Measurements from ENCODE around the gene INPP4B.

Gene INPP4B

GRCh38 chr4:142044271-142044670 lies 801.8 kb downstream of the INPP4B start:
- DNase-seq: no peak

- no peak for DNase-seq
Measured at GRCh38 chr4:142043509-142043908, 802.6 kb downstream of the INPP4B start.

- peak; percentile 29 for DNase-seq
Measured at GRCh38 chr4:142041788-142042187, 804.3 kb downstream of the INPP4B start.

- no peak for DNase-seq
Measured at GRCh38 chr4:142040043-142040442, 806.1 kb downstream of the INPP4B start.

GRCh38 chr4:142036795-142037583 lies 809.1 kb downstream of the INPP4B start:
- DNase-seq: no peak

- DNase-seq: no peak
Measured at GRCh38 chr4:142035566-142035965, 810.5 kb downstream of the INPP4B start.

GRCh38 chr4:142034101-142034500 lies 812.0 kb downstream of the INPP4B start:
- no peak for DNase-seq

GRCh38 chr4:142030010-142030409 lies 816.1 kb downstream of the INPP4B start:
- no peak for DNase-seq

GRCh38 chr4:142021761-142022160 lies 824.3 kb downstream of the INPP4B start:
- no peak for DNase-seq

GRCh38 chr4:142021181-142021580 lies 824.9 kb downstream of the INPP4B start:
- no peak for DNase-seq

GRCh38 chr4:142016031-142016430 lies 830.1 kb downstream of the INPP4B start:
- DNase-seq: no peak

- DNase-seq: no peak
Measured at GRCh38 chr4:142009751-142010150, 836.4 kb downstream of the INPP4B start.

- no peak for DNase-seq
Measured at GRCh38 chr4:142005519-142005918, 840.6 kb downstream of the INPP4B start.

- DNase-seq: no peak
Measured at GRCh38 chr4:141999446-142000143, 846.5 kb downstream of the INPP4B start.

- DNase-seq: no peak
Measured at GRCh38 chr4:141995056-141995455, 851.0 kb downstream of the INPP4B start.

GRCh38 chr4:141977433-141977832 lies 868.7 kb downstream of the INPP4B start:
- peak; percentile 3 for DNase-seq

All from activated CD4-positive, alpha-beta T cell treated with anti-CD3 and anti-CD28 coated beads, Interleukin-2, amount 50 U/mL, for 16 hours (primary cell).